Lower lobe of right lung (tissue), 2 donors: ENCODE data around the gene POFUT2. TPM values are rescaled to one million over a fixed set of nuclear protein-coding genes. Genes with fewer than 3 reads are reported as not detected.

ENCODE experiments used
- ATAC-seq, 2 donors: fragments of 200-7000 bp; cut with Tn5 transposase; one replicate each; pipeline ENCODE4 v1.9.1; 2020 to 2022; ENCODE audit warnings: mild to moderate bottlenecking in 2 of 2, moderate library complexity in 2 of 2
- DNase-seq: peaks from one replicate; pipeline ENCODE4 v3.0.0-alpha.2; 2020
- H3K27ac ChIP-seq: fragments of 200-600 bp; one replicate; pipeline ENCODE4 v1.8.0; 2022
- H3K27me3 ChIP-seq: fragments of 200-600 bp; one replicate; pipeline ENCODE4 v1.8.0; 2022; ENCODE audit warnings: low read depth
- H3K36me3 ChIP-seq: fragments of 200-600 bp; one replicate; pipeline ENCODE4 v1.8.0; 2022; ENCODE audit warnings: mild to moderate bottlenecking
- H3K4me1 ChIP-seq: fragments of 200-600 bp; one replicate; pipeline ENCODE4 v1.8.0; 2022
- H3K4me3 ChIP-seq: fragments of 200-600 bp; one replicate; pipeline ENCODE4 v1.8.0; 2022; ENCODE audit warnings: mild to moderate bottlenecking
- H3K9me3 ChIP-seq: fragments of 200-600 bp; one replicate; pipeline ENCODE4 v1.8.0; 2022
- CTCF ChIP-seq: fragments of 200-600 bp; IDR thresholded peaks from one replicate; pipeline ENCODE4 v1.8.0; 2022; ENCODE audit warnings: antibody characterized with exemption, mild to moderate bottlenecking
- intact Hi-C: fragments of 100-400 bp; cut with DNase I; formaldehyde crosslinking; loops from one replicate; pipeline ENCODE4 v1.11.0; 2022
- total RNA-seq: library from RNA; stranded (reverse); fragmentation: NEBNext Ultra II Directional; extraction: Animal tissue kit (Norgen Biotek cat#: 25700); gene quantifications from one replicate; pipeline ENCODE4 v1.2.1, GENCODE V29; 2021
- donor health status: DM: no; HTN: yes; CAD: no; lungs with severe emphysema.

Gene POFUT2
- total RNA-seq, 1 donor from 2014 or later: 29.1 TPM

- Histone ChIP-seq H3K9me3 (no peaks in the 10 kb centered on the region), H3K27ac (no peak overlapping the region), H3K4me3 (no peak overlapping the region), H3K4me1 (peaks cover 26% of the 10 kb centered on the region), H3K27me3 (no peaks in the 10 kb centered on the region), H3K36me3 (no peaks in the 10 kb centered on the region)
- ATAC-seq (peak; percentile 2 to 46), DNase-seq (peak; percentile 66)
- TF ChIP-seq CTCF: no peak
- intact Hi-C loops: no loop called here
Measured at GRCh38 chr21:45328198-45329091, 40.8 kb upstream of the POFUT2 start.

- no peak for TF ChIP-seq CTCF
- Histone ChIP-seq H3K27me3 (no peaks in the 10 kb centered on the region), H3K4me1 (peaks cover 35% of the 10 kb centered on the region), H3K4me3 (no peak overlapping the region), H3K36me3 (no peaks in the 10 kb centered on the region), H3K27ac (no peak overlapping the region), H3K9me3 (no peaks in the 10 kb centered on the region)
- intact Hi-C loops: no loop called here
- DNase-seq: peak; percentile 46
- ATAC-seq: no peak
Measured at GRCh38 chr21:45327441-45328197, 39.9 kb upstream of the POFUT2 start.

- intact Hi-C loops: no loop called here
- peak; percentile 38 for DNase-seq
- H3K27ac ChIP-seq: no peak overlapping the region
- H3K36me3 ChIP-seq: no peaks in the 10 kb centered on the region
- no peaks in the 10 kb centered on the region for H3K27me3 ChIP-seq
- H3K4me3 ChIP-seq: no peak overlapping the region
- no peak for TF ChIP-seq CTCF
- no peaks in the 10 kb centered on the region for H3K9me3 ChIP-seq
- H3K4me1 ChIP-seq: peaks cover 40% of the 10 kb centered on the region
- no peak for ATAC-seq
Measured at GRCh38 chr21:45326891-45327440, 39.3 kb upstream of the POFUT2 start.

- DNase-seq (peak; percentile 39), ATAC-seq (no peak)
- no peak for TF ChIP-seq CTCF
- H3K9me3 ChIP-seq: no peaks in the 10 kb centered on the region
- no peaks in the 10 kb centered on the region for H3K27me3 ChIP-seq
- peaks cover 40% of the 10 kb centered on the region for H3K4me1 ChIP-seq
- H3K27ac ChIP-seq: no peak overlapping the region
- H3K4me3 ChIP-seq: no peak overlapping the region
- H3K36me3 ChIP-seq: no peaks in the 10 kb centered on the region
- intact Hi-C loops: no loop called here
Measured at GRCh38 chr21:45326169-45326851, 38.6 kb upstream of the POFUT2 start.
